Femur (tissue), 1 donor: ENCODE data around the gene PLXNC1.

Source experiments
- DNase-seq: peaks from one replicate; pipeline ENCODE4 v3.0.0-alpha.2; 2017

The PLXNC1 gene

GRCh38 chr12:94147991-94148738, at the start of gene PLXNC1:
Gene PLXNC1, plus strand, starts transcription at chr12:94148577. Its CDS starts 395 bp downstream, at chr12:94148972.
- DNase-seq, result peak; percentile 73

- no peak for DNase-seq
These were observed 49.2 kb upstream of the PLXNC1 start for GRCh38 chr12:94099191-94099590.

- peak; percentile 78 for DNase-seq
These were observed 48.7 kb upstream of the PLXNC1 start for GRCh38 chr12:94099632-94100031.

- peak; percentile 55 for DNase-seq
These were observed 48.2 kb upstream of the PLXNC1 start for GRCh38 chr12:94100211-94100627.

GRCh38 chr12:94100990-94101737, 47.2 kb upstream of the PLXNC1 start:
- DNase-seq, result peak; percentile 89

GRCh38 chr12:94101738-94102660, 46.4 kb upstream of the PLXNC1 start:
- DNase-seq, result peak; percentile 91

- DNase-seq, result no peak
These were observed 44.4 kb upstream of the PLXNC1 start for GRCh38 chr12:94103986-94104385.

GRCh38 chr12:94107910-94108309, 40.5 kb upstream of the PLXNC1 start:
- DNase-seq, result no peak

GRCh38 chr12:94109160-94109559, 39.2 kb upstream of the PLXNC1 start:
- DNase-seq, result no peak

GRCh38 chr12:94110258-94110657, 38.1 kb upstream of the PLXNC1 start:
- no peak for DNase-seq

GRCh38 chr12:94111302-94111701, 37.1 kb upstream of the PLXNC1 start:
- no peak for DNase-seq

GRCh38 chr12:94112121-94112520, 36.3 kb upstream of the PLXNC1 start:
- DNase-seq, result no peak

GRCh38 chr12:94114166-94114565, 34.2 kb upstream of the PLXNC1 start:
- no peak for DNase-seq

- DNase-seq, result no peak
These were observed 32.2 kb upstream of the PLXNC1 start for GRCh38 chr12:94116191-94116590.

GRCh38 chr12:94121886-94122285, 26.5 kb upstream of the PLXNC1 start:
- DNase-seq, result no peak

- no peak for DNase-seq
These were observed 25.8 kb upstream of the PLXNC1 start for GRCh38 chr12:94122591-94122990.

- no peak for DNase-seq
These were observed 25.2 kb upstream of the PLXNC1 start for GRCh38 chr12:94123127-94123526.

GRCh38 chr12:94126067-94126466, 22.3 kb upstream of the PLXNC1 start:
- DNase-seq, result no peak

GRCh38 chr12:94127239-94128131, 20.9 kb upstream of the PLXNC1 start:
- no peak for DNase-seq

GRCh38 chr12:94128280-94128679, 20.1 kb upstream of the PLXNC1 start:
- no peak for DNase-seq

- no peak for DNase-seq
These were observed 14.2 kb upstream of the PLXNC1 start for GRCh38 chr12:94133964-94134795.
